ENCODE data around the gene MAP4K2. TPM values are rescaled to one million over a fixed set of nuclear protein-coding genes. Genes with fewer than 3 reads are reported as not detected.

MAP4K2 gene
- total RNA-seq, 1 experiment from 2014 or later = 34.3 TPM

DNA sequence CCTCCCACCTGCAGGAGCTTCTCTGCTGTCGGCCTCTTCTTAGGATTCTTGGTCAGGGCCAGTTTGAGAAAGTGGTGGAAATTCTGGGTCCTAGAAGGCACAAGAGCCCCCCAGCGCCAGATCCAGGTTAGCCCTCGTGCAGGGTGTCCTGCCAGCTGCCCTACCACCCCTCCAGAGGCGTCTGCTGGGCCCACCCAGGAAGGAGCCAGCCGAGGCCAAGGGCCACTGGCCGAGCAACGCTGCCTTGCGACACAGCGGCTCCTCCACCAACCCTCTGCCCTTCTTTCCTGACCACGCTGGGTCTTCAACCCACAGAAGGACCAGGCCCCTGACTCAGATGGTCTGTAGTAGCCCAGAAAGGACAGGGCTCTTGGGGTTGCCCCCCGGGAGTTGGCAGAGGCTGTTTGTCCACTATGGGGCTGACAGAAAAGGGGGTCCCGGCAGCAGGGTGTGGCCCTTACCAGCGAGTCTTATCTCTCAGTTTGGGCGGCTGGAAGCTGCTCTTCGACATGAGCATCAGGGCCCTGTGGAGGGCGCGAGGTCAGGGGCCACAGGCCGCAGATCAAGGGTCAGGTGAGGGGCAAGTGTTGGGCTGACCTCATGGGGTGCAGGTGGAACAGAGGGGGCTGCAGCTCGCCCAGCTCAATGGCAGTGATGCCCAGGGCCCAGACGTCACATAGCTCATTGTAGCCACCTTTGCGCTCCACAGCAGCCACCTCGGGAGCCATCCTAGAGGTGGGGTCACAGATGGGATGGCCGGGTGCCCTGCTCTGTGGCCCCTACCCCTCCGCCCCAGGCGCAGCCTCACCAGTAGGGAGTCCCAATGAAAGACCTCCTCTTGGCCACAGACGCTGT, 2.5 kb downstream of the MAP4K2 start:
- Histone ChIP-seq H3K79me2 (ENCODE audit: low read depth) (no peaks in the 10 kb centered on the region), H3K9me2 (ENCODE audit: insufficient read depth) (no peaks in the 10 kb centered on the region), H3K4me3 (no peak overlapping the region), H3K9me3 (ENCODE audit: insufficient read depth, low read depth) (no peaks in the 10 kb centered on the region), H3K27ac (no peak overlapping the region), H2AFZ (no peak overlapping the region), H3F3A (ENCODE audit: insufficient read depth, low read depth) (peaks cover 20% of the 10 kb centered on the region), H4K20me1 (ENCODE audit: insufficient read depth) (no peaks in the 10 kb centered on the region), H3K4me1 (replicated peaks; ENCODE audit: insufficient read depth) (peaks cover 20% of the 10 kb centered on the region), H3K36me3 (ENCODE audit: low read depth) (no peaks in the 10 kb centered on the region; the same call in 1 of the 2 replicates), H3K27me3 (ENCODE audit: insufficient read depth, low read depth) (no peaks in the 10 kb centered on the region), H3K4me2 (no peak overlapping the region)
- BruUV-seq (replicated peaks) = no TSS peak
- CTCF ChIA-PET = interaction anchor here (0.6 kb wide), 1 partner anchor 124 kb away, joined by 4 read pairs; the partner anchor contains the start of gene PPP2R5B
- intact Hi-C loops (cut with micrococcal nuclease; ENCODE audit: unreplicated experiment) = no loop called here
- POLR2A ChIA-PET (ENCODE audit: unreplicated experiment) = no interaction called here
- no peak for TF ChIP-seq EZH2 (IDR thresholded peaks at IDR 0.05; ENCODE audit: low read depth)
- DNase-seq = no peak

DNA sequence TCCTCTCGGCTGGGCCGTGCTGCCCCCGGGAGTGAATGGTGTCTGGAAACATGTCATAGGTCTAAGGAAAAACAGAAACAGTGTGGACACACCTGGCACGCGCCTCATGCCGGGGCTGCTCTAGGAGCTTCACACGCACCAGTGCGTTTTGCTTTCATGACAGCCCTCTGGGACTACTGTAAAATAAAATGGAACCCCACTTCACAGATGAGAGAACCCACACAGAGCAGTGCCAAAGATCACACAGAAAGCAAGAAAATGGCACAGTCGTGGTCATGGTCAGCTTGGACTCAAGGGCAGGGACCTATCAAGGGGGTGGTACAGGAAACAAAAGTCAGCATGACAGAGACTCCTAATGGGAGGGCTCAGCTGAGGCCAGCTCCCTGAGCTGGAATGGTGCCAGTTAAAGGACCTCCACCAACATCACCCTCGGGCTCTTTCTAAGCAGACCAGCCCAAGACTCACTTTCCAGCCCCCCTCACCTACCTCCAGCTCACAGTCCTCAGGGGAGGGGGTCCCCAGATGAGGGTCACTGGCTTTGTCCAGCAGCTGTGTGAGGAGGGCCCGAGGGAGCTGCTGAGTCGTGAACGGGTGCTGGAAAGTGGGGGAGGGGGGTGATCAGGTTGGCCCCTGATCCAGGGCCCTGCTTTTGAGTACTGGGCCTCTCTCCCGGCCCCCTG, 3.3 kb downstream of the MAP4K2 start:
- BruUV-seq (replicated peaks) = no TSS peak
- Histone ChIP-seq H3K27me3 (ENCODE audit: insufficient read depth, low read depth) (no peaks in the 10 kb centered on the region), H3K9me2 (ENCODE audit: insufficient read depth) (no peaks in the 10 kb centered on the region), H3K9me3 (ENCODE audit: insufficient read depth, low read depth) (no peaks in the 10 kb centered on the region), H3K79me2 (ENCODE audit: low read depth) (no peaks in the 10 kb centered on the region), H3K4me2 (no peak overlapping the region), H3F3A (ENCODE audit: insufficient read depth, low read depth) (peaks cover 20% of the 10 kb centered on the region), H3K36me3 (ENCODE audit: low read depth) (no peaks in the 10 kb centered on the region), H3K4me1 (replicated peaks; ENCODE audit: insufficient read depth) (peaks cover 18% of the 10 kb centered on the region), H2AFZ (no peak overlapping the region), H3K4me3 (no peak overlapping the region), H4K20me1 (ENCODE audit: insufficient read depth) (no peaks in the 10 kb centered on the region), H3K27ac (no peak overlapping the region)
- ChIA-PET CTCF (no interaction called here), POLR2A (ENCODE audit: unreplicated experiment) (no interaction called here)
- no peak for DNase-seq
- intact Hi-C loops (cut with micrococcal nuclease; ENCODE audit: unreplicated experiment) = no loop called here
- TF ChIP-seq, protein P1, sequence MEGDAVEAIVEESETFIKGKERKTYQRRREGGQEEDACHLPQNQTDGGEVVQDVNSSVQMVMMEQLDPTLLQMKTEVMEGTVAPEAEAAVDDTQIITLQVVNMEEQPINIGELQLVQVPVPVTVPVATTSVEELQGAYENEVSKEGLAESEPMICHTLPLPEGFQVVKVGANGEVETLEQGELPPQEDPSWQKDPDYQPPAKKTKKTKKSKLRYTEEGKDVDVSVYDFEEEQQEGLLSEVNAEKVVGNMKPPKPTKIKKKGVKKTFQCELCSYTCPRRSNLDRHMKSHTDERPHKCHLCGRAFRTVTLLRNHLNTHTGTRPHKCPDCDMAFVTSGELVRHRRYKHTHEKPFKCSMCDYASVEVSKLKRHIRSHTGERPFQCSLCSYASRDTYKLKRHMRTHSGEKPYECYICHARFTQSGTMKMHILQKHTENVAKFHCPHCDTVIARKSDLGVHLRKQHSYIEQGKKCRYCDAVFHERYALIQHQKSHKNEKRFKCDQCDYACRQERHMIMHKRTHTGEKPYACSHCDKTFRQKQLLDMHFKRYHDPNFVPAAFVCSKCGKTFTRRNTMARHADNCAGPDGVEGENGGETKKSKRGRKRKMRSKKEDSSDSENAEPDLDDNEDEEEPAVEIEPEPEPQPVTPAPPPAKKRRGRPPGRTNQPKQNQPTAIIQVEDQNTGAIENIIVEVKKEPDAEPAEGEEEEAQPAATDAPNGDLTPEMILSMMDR (conservative IDR thresholded peaks at IDR 0.05) = no peak
- TF ChIP-seq EZH2 (IDR thresholded peaks at IDR 0.05; ENCODE audit: low read depth) = no peak

DNA sequence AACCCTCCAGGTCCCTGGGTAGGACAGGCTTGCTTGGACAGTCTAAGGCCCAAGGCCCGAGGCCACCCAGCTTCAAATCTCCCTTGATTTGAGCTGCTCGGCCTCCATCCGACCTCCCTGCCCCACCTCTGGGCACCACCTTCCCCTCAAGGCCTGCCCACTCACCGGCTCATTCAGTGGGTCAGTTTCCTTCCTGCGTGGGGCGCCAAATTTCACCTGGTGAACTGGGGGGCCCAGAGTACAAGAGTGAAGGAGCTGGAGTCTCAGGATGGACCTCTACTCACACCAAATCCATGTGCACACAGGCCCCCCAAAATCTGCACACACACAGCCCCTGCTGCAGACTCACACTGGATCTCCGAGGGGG, 3.8 kb downstream of the MAP4K2 start:
- ChIA-PET POLR2A (ENCODE audit: unreplicated experiment) (no interaction called here), CTCF (no interaction called here)
- Histone ChIP-seq H2AFZ (no peak overlapping the region), H3K9me3 (ENCODE audit: insufficient read depth, low read depth) (no peaks in the 10 kb centered on the region), H3K79me2 (ENCODE audit: low read depth) (no peaks in the 10 kb centered on the region), H3K27me3 (ENCODE audit: insufficient read depth, low read depth) (no peaks in the 10 kb centered on the region), H4K20me1 (ENCODE audit: insufficient read depth) (no peaks in the 10 kb centered on the region), H3K36me3 (ENCODE audit: low read depth) (no peaks in the 10 kb centered on the region), H3K9me2 (ENCODE audit: insufficient read depth) (no peaks in the 10 kb centered on the region), H3K27ac (no peak overlapping the region), H3K4me1 (replicated peaks; ENCODE audit: insufficient read depth) (peaks cover 12% of the 10 kb centered on the region), H3K4me2 (no peak overlapping the region), H3K4me3 (no peak overlapping the region), H3F3A (ENCODE audit: insufficient read depth, low read depth) (peaks cover 19% of the 10 kb centered on the region)
- no TSS peak for BruUV-seq (replicated peaks)
- TF ChIP-seq EZH2 (IDR thresholded peaks at IDR 0.05; ENCODE audit: low read depth) = no peak
- TF ChIP-seq, protein P1 (conservative IDR thresholded peaks at IDR 0.05) = no peak
- intact Hi-C loops (cut with micrococcal nuclease; ENCODE audit: unreplicated experiment) = no loop called here
- no peak for DNase-seq
